ENCODE results near the gene ISL2.

The ISL2 gene

DNA sequence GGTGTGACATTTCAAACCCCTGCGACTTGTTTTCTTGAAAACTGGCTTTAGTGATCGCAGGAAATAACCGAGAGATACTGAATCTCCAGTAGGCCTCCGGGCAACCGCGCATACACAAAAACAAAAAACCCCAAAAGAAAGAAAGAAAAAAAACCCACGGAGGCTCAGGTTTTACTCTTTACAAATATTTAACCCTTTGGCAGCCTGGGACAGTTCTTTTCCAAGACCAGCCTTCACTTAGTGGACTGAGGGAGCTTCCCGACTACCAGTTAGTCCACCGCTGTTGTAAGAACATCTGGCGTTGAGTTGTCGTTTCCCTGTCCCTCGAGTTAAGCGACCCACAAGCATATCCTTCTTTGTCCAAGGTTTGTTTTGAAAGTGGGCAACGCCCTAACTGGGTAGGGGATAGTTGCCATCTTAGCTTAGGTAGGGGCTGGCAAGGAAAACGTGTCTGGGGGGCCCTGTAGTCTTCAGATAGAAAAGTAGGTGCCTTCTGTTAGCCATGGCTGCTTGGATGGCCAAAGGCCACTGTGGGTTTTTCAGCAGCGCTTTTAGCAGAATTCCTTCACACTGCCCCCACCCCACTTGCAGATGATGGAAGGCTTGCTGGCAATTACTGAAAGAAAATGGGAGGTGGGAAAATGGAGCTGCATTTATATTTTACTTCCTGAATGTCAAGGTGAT lies 6.9 kb downstream of the ISL2 start:
- H3K9ac ChIP-seq (ENCODE audit: insufficient read length, low read depth): no peak overlapping the region
- H3K36me3 ChIP-seq (ENCODE audit: insufficient read depth, insufficient read length, low read length): no peaks in the 10 kb centered on the region
- TF ChIP-seq SUZ12 (IDR thresholded peaks at IDR 0.05; ENCODE audit: extremely low read depth, insufficient read depth, insufficient read length): no peak
- TF ChIP-seq ZNF274 (IDR thresholded peaks at IDR 0.05; ENCODE audit: low read depth, low read length): no peak
- no peak for TF ChIP-seq YY1 (IDR thresholded peaks at IDR 0.05; ENCODE audit: insufficient read depth, insufficient read length)
- H3K4me3 ChIP-seq (ENCODE audit: insufficient read length, low read depth): no peak overlapping the region
- peaks cover 8% of the 10 kb centered on the region; the same call in 1 of the 2 replicates for H3K9me3 ChIP-seq (ENCODE audit: insufficient read depth, low read length)
- H3K4me1 ChIP-seq (ENCODE audit: insufficient read depth, insufficient read length): peaks cover 10% of the 10 kb centered on the region
- no peak for DNase-seq (ENCODE audit: low read depth, low spot score)
- peaks cover 100% of the 10 kb centered on the region for H3K27me3 ChIP-seq (ENCODE audit: insufficient read depth, insufficient read length)

GRCh38 chr15:76344893-76345582 lies 8.5 kb downstream of the ISL2 start:
- Histone ChIP-seq H3K4me1 (ENCODE audit: insufficient read depth, insufficient read length) (peaks cover 9% of the 10 kb centered on the region), H3K27me3 (ENCODE audit: insufficient read depth, insufficient read length) (peaks cover 100% of the 10 kb centered on the region)

DNA sequence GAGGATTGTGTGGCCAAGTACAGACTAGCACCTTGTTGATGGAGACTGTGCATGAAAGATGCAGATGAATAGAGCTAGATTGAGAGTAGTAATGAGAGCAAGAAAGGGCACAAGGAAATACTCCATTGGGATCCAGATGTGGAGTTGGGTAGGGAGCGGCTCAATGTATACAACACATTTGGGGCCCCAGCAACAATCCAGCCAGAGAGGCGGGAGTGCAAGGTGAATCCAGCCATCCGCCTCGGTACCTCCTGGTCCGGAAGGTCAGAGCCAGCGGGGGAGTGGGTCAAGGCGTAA lies 9.0 kb downstream of the ISL2 start:
- H3K4me3 ChIP-seq (ENCODE audit: insufficient read length, low read depth): peak overlapping the region; percentile 53

More at GRCh38 chr15:76344893-76345582, 8.5 kb downstream of the ISL2 start:
- peaks cover 8% of the 10 kb centered on the region; the same call in 1 of the 2 replicates for H3K9me3 ChIP-seq (ENCODE audit: insufficient read depth, low read length)
- no peak overlapping the region for H3K9ac ChIP-seq (ENCODE audit: insufficient read length, low read depth)
- no peak overlapping the region for H3K4me3 ChIP-seq (ENCODE audit: insufficient read length, low read depth)
- TF ChIP-seq SUZ12 (IDR thresholded peaks at IDR 0.05; ENCODE audit: extremely low read depth, insufficient read depth, insufficient read length) (no peak), YY1 (IDR thresholded peaks at IDR 0.05; ENCODE audit: insufficient read depth, insufficient read length) (no peak), ZNF274 (IDR thresholded peaks at IDR 0.05; ENCODE audit: low read depth, low read length) (no peak)
- DNase-seq (ENCODE audit: low read depth, low spot score): no peak
- no peaks in the 10 kb centered on the region for H3K36me3 ChIP-seq (ENCODE audit: insufficient read depth, insufficient read length, low read length)

GRCh38 chr15:76345880-76346668 lies 9.5 kb downstream of the ISL2 start:
- Histone ChIP-seq H3K9ac (ENCODE audit: insufficient read length, low read depth) (peak overlapping the region; percentile 74), H3K27me3 (ENCODE audit: insufficient read depth, insufficient read length) (peaks cover 99% of the 10 kb centered on the region)

More for the DNA sequence above, 9.0 kb downstream of the ISL2 start:
- Histone ChIP-seq H3K4me1 (ENCODE audit: insufficient read depth, insufficient read length) (peaks cover 8% of the 10 kb centered on the region), H3K36me3 (ENCODE audit: insufficient read depth, insufficient read length, low read length) (no peaks in the 10 kb centered on the region), H3K9ac (ENCODE audit: insufficient read length, low read depth) (no peak overlapping the region), H3K9me3 (ENCODE audit: insufficient read depth, low read length) (peaks cover 8% of the 10 kb centered on the region; the same call in 1 of the 2 replicates), H3K27me3 (ENCODE audit: insufficient read depth, insufficient read length) (peaks cover 100% of the 10 kb centered on the region)
- no peak for DNase-seq (ENCODE audit: low read depth, low spot score)
- TF ChIP-seq YY1 (IDR thresholded peaks at IDR 0.05; ENCODE audit: insufficient read depth, insufficient read length) (no peak), SUZ12 (IDR thresholded peaks at IDR 0.05; ENCODE audit: extremely low read depth, insufficient read depth, insufficient read length) (no peak), ZNF274 (IDR thresholded peaks at IDR 0.05; ENCODE audit: low read depth, low read length) (no peak)

DNA sequence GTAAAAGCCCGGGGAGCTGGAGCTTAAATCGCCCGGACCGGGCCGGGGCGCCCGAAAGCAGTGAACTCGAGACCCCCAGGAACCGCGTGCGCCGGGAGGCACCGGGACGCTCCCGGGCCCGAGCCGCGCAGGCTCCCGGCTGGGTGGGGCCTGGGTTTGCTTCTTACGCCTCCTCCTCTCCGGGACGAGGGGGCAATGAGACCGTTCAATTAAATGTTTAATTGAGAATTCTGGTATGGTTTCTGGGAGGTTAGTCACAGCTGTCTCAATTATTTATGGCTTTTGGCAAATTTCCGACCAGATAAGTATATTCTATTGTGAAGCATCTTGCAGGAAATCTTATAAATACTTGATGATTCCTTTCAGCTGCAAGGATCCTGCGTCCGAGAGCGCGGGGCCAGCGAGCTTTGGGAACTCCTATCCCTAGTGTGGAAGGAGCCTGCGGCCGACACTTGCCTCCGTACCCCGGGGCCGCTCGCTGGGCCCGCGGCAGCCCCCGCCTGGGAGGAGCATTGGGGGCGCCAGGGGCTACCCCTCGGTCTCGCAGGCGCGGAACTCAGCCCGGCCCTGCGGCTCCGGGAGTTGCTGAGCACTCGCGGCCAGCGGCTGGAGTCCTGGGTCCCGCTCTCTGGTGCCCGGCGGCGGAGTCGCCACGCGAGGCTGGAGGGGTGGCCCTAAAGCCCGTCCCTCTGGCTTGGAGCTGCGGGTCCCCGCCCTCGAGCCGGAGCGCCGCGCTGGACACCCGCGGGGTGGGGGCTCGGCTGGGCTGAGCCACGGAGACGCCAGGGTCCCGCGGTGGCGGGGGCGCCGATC lies 10.3 kb downstream of the ISL2 start:
- H3K4me1 ChIP-seq (ENCODE audit: insufficient read depth, insufficient read length): no peaks in the 10 kb centered on the region
- peaks cover 93% of the 10 kb centered on the region for H3K27me3 ChIP-seq (ENCODE audit: insufficient read depth, insufficient read length)
- H3K9ac ChIP-seq (ENCODE audit: insufficient read length, low read depth): peak overlapping the region; percentile 74
- no peak for DNase-seq (ENCODE audit: low read depth, low spot score)
- TF ChIP-seq ZNF274 (IDR thresholded peaks at IDR 0.05; ENCODE audit: low read depth, low read length) (no peak), SUZ12 (IDR thresholded peaks at IDR 0.05; ENCODE audit: extremely low read depth, insufficient read depth, insufficient read length) (peak; percentile 58), YY1 (IDR thresholded peaks at IDR 0.05; ENCODE audit: insufficient read depth, insufficient read length) (no peak)
- H3K4me3 ChIP-seq (ENCODE audit: insufficient read length, low read depth): peak overlapping the region; percentile 53
- H3K36me3 ChIP-seq (ENCODE audit: insufficient read depth, insufficient read length, low read length): no peaks in the 10 kb centered on the region
- H3K9me3 ChIP-seq (ENCODE audit: insufficient read depth, low read length): peaks cover 8% of the 10 kb centered on the region; the same call in 1 of the 2 replicates

More at GRCh38 chr15:76345880-76346668, 9.5 kb downstream of the ISL2 start:
- H3K4me1 ChIP-seq (ENCODE audit: insufficient read depth, insufficient read length): peaks cover 4% of the 10 kb centered on the region
- DNase-seq (ENCODE audit: low read depth, low spot score): no peak
- no peak for TF ChIP-seq SUZ12 (IDR thresholded peaks at IDR 0.05; ENCODE audit: extremely low read depth, insufficient read depth, insufficient read length)
- no peak for TF ChIP-seq ZNF274 (IDR thresholded peaks at IDR 0.05; ENCODE audit: low read depth, low read length)
- TF ChIP-seq YY1 (IDR thresholded peaks at IDR 0.05; ENCODE audit: insufficient read depth, insufficient read length): no peak
- H3K36me3 ChIP-seq (ENCODE audit: insufficient read depth, insufficient read length, low read length): no peaks in the 10 kb centered on the region
- H3K9me3 ChIP-seq (ENCODE audit: insufficient read depth, low read length): peaks cover 8% of the 10 kb centered on the region; the same call in 1 of the 2 replicates
- peak overlapping the region; percentile 53 for H3K4me3 ChIP-seq (ENCODE audit: insufficient read length, low read depth)

DNA sequence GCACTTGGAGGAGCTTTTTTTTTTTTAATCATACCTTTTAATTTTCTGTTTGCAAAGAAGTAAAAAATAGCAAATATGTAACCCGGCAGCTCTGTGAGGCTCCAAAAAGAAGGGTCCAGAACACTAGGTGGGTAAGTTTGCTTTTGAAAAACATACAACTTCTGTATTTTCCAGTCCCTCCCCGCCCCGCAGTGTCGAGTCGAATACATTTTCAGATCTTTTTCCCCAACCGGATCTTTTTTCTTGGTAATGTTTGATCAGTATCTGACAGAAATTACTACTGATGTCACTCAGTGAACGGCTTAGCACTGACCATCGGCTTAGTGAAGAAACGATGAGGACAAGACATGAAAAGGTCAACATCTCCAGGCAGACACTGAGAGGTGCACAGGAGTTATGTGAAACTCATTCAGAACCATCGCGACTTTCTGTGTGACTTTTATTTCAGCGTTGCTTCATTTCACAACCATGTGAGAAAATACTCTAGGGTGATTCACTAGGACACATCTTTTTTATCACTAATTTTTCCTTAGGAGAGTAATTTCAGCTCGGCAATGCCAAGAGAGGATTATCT lies 11.0 kb downstream of the ISL2 start:
- DNase-seq (ENCODE audit: low read depth, low spot score): no peak
- peak overlapping the region; percentile 53 for H3K4me3 ChIP-seq (ENCODE audit: insufficient read length, low read depth)
- H3K27me3 ChIP-seq (ENCODE audit: insufficient read depth, insufficient read length): peaks cover 86% of the 10 kb centered on the region
- H3K4me1 ChIP-seq (ENCODE audit: insufficient read depth, insufficient read length): no peaks in the 10 kb centered on the region
- no peaks in the 10 kb centered on the region for H3K36me3 ChIP-seq (ENCODE audit: insufficient read depth, insufficient read length, low read length)
- TF ChIP-seq YY1 (IDR thresholded peaks at IDR 0.05; ENCODE audit: insufficient read depth, insufficient read length) (no peak), ZNF274 (IDR thresholded peaks at IDR 0.05; ENCODE audit: low read depth, low read length) (no peak), SUZ12 (IDR thresholded peaks at IDR 0.05; ENCODE audit: extremely low read depth, insufficient read depth, insufficient read length) (no peak)
- peaks cover 1% of the 10 kb centered on the region; the same call in 1 of the 2 replicates for H3K9me3 ChIP-seq (ENCODE audit: insufficient read depth, low read length)
- no peak overlapping the region for H3K9ac ChIP-seq (ENCODE audit: insufficient read length, low read depth)
